Activated naive CD4-positive, alpha-beta T cell treated with Interleukin-2 at 50 U/mL for 16 hours (primary cell): Measurements from ENCODE around the gene CRMP1.
"Not testable (repeated sequence)": the region's sequence is repeated elsewhere in the genome, so short reads cannot be mapped to it uniquely, and the experiment has no call there.

Experiments used
- DNase-seq: peaks from one replicate; pipeline ENCODE4 v3.0.0-alpha.2; 2020

CRMP1 gene

DNA sequence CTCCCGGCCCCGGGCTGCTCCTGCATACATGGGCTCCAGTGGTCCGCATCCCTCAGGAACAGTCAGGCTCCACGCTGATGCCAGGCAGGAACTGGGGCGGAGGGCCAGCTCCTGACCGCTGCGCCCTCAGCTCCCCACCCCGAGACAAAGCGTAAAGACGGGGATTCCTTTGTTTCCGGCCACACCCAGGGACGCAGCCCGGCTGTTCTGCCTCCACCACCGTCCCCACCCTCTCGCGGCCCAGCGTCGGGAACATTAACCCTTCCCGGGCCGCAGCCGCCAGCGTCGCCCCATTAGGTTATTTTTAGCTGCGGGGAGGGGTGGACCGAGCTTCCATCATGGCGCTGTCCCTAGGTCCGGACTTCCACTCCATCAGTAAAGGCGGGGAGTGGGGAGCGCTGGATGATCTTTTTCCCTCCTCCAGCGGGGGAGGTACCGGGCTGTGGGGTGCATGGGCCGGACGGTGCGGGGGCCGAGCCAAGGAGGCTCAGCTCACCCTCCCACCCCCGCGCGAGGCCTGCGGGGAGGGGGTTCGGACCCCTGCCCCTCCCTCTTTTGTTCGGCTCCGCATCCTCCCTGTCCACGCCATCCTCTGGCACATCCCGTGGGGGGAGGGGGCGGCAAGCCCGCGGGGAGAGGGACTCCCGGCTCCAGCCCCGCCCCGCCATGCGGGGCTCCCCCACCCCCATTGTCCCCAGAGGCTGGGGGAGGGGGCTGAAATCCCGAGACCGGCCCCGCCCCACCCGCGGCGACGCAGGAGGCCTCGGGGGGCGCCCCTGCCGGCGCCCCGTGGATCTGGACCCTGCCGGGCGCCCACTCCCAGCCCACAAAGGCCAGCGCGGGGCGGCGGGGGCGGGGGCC lies 5.3 kb downstream of the CRMP1 start:
- DNase-seq, result no peak

DNA sequence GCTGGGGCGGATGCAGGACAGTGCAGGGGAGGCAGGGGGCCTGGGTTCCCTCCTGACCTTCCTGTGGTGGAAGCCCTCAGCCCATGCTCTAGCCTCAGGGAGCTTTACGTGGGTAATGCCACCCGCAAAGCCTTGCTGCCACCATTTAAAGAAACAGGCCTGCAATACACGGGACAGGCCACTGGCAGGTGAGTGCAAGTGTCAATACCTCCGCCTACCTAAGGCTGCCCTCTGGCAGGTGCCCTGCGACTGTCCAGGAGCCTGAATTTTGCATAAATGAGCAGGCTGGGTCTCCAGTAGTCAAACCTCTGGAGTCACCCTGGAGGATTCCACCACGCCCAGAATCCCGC lies 5.9 kb downstream of the CRMP1 start:
- DNase-seq, result no peak

DNA sequence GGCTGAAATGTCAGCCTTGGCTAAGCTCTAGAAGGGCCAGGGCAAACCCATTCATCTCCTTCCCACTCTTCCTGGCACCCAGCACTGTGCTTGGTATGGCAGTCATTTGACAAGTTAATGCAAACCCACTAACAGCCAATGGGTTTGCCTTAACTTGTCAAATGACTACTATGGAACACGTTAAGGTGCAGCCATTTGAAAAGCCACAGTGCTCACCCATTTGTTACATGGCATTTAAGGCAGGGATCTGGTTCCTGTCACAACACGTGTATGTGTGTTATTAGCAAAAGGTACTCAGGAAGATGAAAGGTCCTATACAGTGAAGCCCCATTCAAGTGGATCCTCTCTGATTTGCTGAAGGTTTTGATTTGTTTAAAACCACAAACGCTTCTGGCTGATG lies 7.2 kb downstream of the CRMP1 start:
- no peak for DNase-seq

DNA sequence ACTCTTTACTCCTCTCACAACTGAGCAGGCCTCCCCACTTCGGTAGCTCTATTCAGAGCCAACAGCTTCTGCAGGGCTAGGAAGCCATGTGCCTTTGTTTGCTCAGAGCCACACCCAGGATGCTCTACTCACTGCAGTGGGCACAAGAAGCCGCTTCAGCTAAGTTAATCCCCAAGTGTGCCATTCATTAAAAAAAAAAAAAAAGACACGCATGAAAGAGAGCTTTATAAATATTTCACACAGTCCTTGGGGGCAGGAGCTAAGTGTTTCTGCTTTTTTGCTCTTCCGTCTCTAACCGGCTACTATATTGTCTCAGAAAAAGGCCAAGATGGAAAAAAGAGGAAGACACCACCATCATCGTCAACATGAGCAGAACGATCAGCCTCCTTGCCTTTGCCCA lies 8.1 kb downstream of the CRMP1 start:
- DNase-seq, result no peak

DNA sequence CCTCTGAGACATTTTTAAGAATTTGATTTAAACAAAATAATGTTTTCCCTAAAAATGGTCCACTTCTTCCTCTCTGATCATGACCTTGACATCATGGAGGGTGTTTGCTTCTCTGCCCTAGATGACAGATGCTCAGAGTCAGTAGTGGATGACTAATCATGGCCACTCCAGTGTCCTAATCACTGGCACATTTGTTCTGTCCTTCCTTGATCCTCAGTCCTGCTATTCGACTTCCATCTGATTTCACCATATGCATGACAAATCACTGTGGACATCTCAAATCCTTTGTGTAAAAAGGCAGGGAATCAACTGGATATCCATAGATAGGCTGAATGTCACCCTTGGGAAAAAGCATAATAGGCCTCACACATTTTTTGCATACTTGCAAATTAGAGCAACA lies 9.0 kb downstream of the CRMP1 start:
- no peak for DNase-seq

DNA sequence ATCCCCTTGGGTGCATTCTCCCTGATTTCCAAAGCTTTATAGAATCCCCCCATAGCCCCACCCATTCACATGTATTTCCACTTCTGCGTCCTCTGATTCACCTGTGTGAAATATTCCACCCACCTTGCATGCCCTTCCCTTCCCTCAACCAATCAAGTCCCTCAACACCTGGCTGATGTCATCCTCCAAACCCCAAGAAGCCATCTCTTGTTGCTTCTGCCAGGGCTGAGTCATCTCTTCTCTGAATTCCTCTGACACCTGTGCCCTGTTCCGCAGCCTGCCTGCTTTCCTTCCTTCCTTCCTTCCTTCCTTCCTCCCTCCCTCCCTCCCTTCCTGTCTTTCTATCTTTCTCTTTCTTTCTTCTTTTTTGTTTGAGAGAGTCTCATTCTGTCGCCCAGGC lies 9.9 kb downstream of the CRMP1 start:
- no peak for DNase-seq

DNA sequence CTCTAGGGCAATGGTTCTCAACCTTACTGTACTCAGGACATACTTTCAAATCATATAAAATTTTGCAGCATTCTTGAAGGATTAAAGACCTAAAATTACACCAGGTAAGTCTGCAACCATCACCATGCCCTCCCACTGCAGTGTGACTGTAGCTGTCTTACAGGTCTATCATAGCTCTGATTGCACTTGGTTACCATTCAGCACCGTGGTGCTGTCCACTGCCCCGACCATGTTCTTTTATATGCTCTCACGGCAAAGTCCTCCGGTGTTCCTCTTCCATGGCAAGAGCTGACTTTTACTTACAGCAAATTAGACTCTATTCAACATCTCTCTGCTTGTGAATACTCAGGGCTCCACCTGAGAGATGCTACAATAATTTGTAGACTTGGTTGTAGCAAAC lies 11.5 kb downstream of the CRMP1 start:
- no peak for DNase-seq

DNA sequence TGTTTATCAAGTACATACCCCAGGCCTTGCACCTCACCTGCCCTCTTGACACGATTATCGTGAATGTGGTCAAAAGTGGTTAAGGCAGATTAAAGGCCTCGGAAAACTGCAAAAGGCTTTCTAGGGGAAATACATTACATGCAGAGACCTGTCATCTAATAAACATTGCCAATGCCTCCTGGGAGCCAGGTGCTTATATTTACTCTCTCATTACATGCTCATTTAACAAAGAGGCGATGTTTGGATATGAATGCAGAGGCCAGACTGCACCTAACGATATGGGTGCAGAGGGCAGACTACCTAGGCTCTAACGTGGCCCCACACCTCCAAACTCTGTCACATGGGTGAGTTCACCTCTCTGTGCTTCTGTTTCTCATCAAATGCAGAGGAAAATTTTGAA lies 14.5 kb downstream of the CRMP1 start:
- no peak for DNase-seq

DNA sequence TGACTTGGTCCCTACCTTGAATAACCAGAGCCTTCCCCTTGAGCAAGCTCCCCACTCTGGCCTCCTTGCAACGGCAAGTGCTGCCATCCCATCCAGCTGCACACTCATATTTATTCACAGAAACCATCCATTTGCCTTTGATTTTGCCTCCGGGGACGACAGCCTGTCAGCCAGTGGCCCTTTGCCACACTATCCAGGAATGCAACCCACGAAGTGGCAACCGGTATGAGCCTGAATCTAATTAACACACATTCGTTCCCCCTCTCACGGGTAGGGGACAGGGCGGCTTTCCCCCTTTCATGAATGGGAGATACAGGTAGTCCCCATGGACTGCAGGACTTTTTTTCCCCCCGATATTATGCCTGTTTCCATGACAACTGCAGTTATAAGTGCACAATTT lies 15.5 kb downstream of the CRMP1 start:
- DNase-seq, result no peak

DNA sequence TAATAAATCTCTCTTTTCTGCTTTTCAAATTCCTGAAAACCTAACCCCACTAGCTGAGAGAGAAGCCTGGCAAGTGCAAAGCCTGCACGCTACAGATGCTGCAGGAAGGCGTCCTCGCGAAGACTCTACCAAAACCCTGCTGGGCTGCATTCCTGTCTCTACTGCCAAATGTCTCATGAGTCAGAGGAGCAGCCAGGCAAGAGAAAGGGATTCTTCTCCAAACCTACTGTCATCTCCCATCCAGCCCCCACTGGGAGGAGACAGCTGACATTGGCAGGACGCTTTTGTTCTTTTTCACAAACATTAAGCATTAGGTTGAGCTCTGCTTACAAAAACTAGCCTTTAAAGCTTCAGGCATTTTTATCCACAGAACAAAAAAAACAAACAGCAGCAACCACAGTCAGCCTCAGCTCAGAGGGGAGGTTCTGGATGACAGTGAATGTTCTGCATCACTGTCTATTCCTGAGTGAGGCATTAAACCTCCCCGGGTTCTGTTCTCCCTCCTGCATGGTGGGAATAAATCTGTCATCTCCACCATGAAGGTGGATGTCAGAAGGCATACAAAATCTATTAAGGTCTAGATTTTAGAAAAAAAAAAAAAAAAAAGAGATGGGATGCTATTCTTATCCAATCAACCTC lies 18.0 kb downstream of the CRMP1 start:
- no peak for DNase-seq

DNA sequence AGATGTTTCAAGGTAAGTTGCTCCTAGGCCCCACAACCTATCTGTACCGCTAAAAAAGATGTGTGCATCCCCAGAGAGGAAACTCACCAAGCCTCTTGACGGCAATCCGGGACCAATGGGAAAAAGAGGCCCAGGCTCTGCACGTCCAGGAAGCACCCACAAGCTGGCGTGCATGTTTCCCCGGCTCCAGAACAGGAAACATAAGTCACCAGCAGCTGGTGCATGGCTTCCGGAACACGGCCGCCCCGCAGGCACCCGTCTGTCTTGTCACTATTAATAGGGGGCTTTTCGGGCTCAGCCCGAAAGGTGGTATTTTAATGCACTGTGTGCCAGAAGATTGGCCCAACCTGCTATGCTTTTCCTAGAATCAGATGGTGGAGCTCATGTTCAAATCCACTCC lies 22.2 kb downstream of the CRMP1 start:
- DNase-seq, result no peak

DNA sequence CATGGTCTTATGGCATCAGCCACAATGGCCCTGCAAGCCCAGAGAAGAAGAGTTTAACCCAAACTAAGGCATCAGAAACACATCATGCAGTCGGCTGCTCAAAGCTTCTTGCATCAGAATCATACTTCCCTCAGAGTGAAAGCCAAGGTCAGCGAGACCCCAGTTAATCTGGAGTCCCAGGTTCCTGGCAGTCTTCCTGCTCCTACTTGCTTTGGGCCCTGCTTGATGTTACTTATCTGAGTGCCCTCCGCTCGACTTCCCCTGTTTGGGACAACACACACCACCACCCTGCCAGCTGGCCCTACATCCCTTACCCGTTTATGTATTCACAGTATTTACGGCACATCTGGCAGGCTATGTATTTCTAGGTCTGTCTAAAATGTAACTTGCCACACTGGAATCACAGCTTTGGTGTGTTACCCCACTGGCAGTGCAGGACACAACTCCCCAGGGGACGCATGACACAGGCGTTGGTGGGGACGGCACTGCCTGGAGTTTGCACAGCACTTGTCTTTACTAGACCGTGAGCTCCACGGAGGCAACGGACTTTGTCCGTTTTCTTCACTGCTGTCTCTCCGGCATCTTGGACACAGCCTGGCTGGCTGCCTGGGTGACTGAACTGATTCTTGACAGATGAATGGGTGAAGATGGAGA lies 22.8 kb downstream of the CRMP1 start:
- DNase-seq, result no peak

DNA sequence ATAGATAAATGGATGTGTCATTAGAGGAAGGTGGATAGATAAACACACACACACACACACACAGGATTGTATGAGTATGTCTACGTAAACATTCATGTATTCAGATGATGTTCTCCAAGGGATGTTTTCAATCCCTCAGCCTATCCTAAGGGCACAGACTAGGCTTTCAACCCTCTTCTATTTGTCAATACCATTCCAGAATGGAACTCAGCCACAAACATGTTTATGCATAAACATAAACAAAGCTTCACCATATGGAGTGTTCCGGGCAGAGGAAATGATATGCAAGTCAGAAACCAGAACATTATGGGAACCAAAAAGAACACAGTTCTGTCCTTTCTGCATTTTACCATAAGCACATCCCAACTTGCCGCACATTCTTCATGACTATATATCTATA lies 25.0 kb downstream of the CRMP1 start:
- no peak for DNase-seq

DNA sequence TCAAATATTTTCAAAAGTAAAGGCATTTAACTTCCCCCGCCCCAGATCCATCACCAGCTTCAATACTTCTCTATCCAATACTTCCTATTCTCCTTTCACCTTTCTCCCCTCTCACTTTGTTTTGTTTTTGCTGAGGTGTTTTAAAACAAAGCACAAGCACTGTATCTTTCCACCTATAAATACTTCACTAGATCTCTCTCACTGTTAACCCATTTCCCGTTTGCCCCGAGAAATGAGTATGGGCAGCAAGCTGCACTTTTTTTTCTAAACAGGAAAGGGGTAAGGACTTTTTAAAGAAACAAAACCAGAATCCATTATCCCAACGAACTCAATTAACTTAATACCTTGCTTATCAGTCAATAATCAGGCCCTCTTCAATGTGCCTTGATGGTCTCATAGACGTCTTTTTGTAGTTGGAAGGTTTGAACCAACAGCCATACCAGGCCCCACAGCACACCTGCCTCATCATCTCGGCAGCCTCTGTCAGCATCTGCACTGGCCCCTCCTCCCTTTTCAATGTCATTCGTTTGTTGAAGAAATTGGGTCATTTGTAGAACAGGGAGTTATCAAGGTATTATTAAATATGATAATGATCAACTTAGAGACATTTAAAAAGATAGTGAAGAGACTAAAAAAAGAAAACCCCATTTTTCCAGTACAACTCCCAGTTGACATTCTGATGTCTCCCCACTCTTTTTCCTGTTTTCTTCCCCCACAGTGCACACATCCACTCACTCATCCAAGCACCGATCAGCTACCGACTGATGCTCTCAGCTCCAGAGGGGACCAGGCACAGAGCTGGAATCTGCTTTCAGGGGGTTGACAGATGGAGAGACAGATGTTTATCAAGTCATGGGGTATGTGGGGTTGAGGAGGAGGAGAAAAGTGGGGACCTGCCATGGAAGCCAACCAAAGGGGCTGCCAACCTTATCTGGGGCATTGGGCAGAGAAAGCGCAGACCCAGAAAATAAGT lies 25.8 kb downstream of the CRMP1 start:
- DNase-seq, result no peak

DNA sequence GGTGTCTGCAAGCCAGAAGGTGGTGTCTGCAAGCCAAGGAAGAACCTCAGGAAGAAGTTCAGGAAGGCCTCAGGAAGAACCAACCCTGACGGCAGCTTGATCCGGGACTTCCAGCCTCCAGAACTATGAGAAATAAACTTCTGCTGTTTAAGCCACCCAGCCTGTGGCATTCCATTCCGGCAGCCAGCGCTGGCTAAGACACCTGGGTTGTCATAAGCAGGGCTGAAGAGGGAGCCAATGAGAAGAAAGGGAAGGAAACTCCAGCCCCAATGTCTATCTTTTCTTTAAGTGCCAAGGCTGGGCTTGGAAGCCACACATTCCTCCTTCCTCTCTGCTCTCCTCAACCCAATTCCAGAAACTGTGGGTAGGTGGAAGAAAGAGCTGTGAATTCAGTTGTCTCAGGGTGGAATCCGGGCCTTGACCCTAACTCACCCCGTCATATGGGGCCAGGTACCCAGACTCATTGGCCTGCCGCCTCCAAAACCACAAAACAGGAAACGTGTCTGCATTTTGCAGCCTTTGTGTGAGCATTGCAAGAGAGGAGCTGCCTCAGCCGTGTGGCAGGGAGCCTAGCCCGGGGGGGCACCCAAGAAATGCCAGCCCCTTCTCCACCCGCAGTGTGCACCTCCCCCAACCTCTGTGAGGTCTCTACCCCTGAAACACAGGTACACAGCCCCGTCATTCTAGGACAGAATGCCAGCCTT lies 26.8 kb downstream of the CRMP1 start:
- no peak for DNase-seq

DNA sequence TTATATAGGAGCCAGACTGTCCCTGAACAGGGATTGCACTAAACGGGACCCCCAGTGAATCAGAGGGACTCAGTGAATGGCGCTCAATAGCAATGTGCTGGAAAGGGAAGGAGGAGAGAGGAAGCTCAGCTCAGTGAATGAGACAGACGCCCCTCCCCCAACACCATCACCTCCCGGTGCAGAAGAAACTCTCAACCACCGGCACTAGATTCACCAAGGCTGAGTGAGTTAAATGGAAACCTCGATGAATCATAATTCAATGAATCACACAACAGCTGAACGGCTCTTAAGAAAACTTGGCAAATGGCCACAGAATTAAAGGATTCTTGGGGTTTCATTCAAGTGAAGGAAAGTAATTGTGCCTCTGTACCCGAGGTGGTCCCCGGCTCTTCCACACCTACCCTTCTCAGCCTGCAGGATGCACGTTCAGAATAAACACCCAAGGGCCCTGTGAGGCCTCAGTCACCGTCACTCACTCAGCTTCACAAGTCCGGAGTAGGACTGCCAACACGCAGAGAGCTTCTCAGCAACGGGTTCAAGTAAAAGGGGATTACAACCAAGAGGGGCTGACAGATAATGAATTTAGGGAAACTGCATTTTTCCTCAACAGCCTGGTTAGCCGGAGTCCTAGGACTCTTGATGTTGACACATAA lies 29.3 kb downstream of the CRMP1 start:
- peak; percentile 42 for DNase-seq

DNA sequence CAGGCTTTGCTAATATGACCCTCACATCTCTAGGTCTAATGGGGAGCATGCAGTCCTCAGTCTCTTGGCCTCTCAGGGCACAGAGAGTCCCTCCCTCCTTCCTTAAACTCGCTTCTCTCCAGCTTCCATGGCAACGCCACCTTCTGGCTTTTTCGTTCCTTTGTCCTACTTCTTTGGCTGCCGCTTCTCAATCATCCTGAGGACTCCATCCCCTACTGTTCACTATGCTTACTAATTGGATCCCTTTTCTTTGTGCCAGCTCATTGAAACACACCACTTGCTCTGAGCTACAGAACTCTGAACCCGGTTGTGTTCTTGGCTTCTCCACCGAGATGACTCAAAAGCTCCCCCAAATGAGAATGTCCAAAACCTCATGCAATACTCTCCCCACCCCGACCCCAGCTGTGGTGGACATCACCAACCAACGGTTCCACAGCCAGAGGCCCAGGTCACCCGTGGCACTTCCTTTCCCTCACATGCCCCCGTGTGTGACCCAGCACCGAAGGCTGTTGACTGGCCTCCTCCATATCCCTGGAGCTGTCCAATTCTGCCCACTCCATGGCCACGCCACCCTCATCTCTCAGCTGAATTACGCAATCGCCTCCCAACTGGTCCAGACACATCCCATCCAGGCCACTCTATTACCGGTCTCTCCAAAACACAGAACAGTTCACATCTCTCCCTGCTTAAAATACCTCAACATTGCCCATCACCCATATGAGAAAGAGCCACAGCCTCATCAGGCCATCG lies 34.7 kb downstream of the CRMP1 start:
- no peak for DNase-seq

DNA sequence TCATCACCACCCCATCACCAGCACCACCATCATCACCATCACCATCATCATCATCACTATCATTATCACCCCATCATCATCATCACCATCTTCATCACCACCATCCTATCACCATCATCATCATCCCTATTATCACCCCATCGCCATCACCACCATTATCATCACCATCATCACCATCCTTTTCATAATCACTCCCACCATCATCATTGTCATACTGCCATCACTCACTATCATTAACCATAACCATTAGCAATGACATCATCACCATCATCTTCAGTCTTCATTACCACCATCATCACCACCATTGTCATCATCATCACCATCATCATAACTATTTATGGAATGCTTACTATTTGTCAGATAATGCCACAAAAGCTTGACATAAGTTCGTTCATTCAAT lies 35.7 kb downstream of the CRMP1 start:
- no peak for DNase-seq

DNA sequence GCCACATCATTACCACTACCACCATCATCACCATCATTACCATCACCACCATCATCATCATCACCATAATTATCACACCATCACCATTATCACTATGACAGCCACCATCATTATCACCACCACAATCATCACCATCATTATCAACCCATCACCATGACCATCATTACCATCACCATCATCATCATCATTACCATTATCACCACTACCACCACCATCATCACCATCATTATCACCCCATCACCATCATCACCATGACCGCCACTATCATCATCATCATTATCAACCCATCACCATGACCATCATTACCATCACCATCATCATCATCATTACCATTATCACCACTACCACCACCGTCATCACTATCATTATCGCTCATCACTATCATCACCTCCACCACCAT lies 36.5 kb downstream of the CRMP1 start:
- DNase-seq, result not testable (repeated sequence)

DNA sequence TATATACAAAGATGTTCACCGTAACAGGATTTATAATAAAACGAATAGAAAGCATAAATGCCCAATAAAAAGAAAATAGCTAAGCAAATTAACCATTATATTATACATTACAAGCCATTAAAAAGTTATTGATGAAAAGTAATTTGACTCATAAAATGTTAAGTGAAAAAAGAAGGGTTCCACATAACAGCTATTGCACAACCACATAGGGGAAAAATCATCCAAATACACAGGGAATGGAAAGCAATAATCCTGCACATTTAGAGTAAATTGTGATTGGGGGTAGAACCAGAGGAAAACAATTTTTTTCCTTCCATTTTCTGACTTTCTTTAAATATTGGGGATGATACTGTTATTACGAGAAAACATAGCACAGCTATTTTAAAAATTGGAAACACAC lies 38.0 kb downstream of the CRMP1 start:
- DNase-seq, result no peak
